DOHH2 (cell line): ENCODE results near the gene ZNF462.

Source experiments
- CTCF ChIP-seq: fragments of 200-600 bp; sonication (generic); IDR thresholded peaks from one replicate; pipeline ENCODE4 v1.5.1; 2014; ENCODE audit warnings: antibody characterized with exemption, mild to moderate bottlenecking, low read depth, low read length; ENCODE audit not compliant: poor library complexity, severe bottlenecking
- EZH2phosphoT487 ChIP-seq: fragments of 200-600 bp; sonication (generic); IDR thresholded peaks from 2 replicates; pipeline ENCODE4 v1.6.1; 2017; ENCODE audit warnings: borderline replicate concordance, mild to moderate bottlenecking, antibody characterized with exemption, low read length, moderate library complexity, mixed read lengths

- TF ChIP-seq CTCF: no peak
- no peak for TF ChIP-seq EZH2phosphoT487
Observed at GRCh38 chr9:106932675-106933074, 69.7 kb downstream of the ZNF462 start.
